22Rv1 (cell line): ENCODE data around the gene PPARG.

Experiments
- H3K27ac ChIP-seq: fragments of 450-650 bp; 2 replicates; pipeline ENCODE4 v1.5.1; 2017
- ZFX ChIP-seq: fragments of 450-650 bp; IDR thresholded peaks from 2 replicates; pipeline ENCODE4 v1.6.1; 2017; ENCODE audit warnings: antibody characterized with exemption, borderline replicate concordance
- TF ChIP-seq, protein P1 (sequence below): fragments of 450-650 bp; IDR thresholded peaks from 2 replicates; pipeline ENCODE4 v1.5.1; 2017; ENCODE audit warnings: mild to moderate bottlenecking

The PPARG gene

DNA sequence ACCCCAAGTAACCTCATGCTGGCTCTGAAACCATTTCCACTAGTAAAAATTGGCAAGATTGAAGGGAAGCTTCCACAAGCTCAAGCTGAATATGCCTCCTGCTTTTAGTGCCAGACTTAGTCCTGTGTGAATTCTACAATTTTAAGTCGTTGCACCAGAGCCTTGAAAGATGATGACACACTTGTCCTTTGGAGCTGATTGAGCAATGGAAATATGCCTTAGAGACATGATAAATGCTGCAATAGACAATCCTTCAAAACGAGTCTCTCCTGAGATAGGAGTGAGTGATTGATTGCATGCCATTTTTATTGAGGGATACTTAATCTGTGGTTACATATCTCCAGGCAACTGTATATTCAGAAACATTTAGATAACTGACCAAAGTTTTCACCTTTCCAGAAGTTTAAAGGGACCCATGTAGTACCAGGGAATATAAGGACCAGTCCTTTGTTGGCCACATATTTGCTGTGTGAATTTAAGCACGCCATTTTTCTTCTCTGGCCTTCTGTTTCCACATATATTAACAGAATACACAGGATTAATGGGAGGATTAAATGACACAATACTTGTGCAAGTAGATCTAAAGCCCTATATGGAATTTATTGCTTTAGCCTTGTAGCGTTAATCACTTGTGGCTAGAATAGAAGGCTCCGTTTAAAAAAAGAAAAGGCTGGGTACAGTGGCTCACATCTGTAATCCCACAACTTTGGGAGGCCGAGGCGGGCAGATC lies 65.1 kb downstream of the PPARG start:
- H3K27ac ChIP-seq, result no peak overlapping the region
- TF ChIP-seq, protein P1, sequence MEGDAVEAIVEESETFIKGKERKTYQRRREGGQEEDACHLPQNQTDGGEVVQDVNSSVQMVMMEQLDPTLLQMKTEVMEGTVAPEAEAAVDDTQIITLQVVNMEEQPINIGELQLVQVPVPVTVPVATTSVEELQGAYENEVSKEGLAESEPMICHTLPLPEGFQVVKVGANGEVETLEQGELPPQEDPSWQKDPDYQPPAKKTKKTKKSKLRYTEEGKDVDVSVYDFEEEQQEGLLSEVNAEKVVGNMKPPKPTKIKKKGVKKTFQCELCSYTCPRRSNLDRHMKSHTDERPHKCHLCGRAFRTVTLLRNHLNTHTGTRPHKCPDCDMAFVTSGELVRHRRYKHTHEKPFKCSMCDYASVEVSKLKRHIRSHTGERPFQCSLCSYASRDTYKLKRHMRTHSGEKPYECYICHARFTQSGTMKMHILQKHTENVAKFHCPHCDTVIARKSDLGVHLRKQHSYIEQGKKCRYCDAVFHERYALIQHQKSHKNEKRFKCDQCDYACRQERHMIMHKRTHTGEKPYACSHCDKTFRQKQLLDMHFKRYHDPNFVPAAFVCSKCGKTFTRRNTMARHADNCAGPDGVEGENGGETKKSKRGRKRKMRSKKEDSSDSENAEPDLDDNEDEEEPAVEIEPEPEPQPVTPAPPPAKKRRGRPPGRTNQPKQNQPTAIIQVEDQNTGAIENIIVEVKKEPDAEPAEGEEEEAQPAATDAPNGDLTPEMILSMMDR, result no peak
- TF ChIP-seq ZFX, result no peak

DNA sequence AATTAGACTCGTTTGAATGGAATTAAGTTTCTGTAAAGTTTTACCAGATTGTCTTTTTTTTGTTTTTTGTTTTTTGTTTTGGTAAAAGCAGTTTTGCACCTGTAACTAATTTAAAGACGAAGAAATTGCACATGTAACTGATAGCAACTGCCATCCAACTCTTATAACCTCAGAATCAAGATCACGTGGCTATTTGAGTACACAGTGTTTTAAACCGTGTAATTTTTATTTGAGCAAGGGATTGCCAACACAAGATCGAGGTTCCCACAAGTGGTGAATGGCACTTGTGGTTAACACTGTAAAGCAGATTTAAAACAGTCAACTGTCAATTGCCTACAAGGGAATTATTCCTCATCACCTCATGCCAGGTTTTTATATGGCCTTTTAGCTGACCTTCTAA lies 67.3 kb downstream of the PPARG start:
- TF ChIP-seq ZFX, result no peak

DNA sequence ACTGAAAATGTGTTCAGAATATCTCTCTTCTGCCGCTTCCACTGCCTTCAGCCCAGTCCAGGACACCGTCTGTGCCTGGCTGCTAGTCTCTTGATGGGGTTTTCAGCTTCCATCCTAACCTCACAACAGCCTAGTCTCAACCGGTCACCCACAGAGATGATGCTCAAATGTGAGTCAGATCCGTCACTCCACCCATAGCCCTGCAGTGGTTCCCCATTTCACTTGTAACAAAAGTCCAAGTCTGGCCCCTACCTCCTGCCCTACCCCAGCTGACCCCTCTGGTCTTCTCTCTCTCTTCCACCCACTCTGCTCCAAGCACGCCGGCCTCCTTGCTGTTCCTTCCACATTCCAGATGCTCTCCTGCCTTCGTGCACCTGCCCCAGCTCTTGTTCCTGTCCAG lies 68.1 kb downstream of the PPARG start:
- no peak overlapping the region for H3K27ac ChIP-seq

More for the DNA sequence above, 67.3 kb downstream of the PPARG start:
- no peak overlapping the region for H3K27ac ChIP-seq

DNA sequence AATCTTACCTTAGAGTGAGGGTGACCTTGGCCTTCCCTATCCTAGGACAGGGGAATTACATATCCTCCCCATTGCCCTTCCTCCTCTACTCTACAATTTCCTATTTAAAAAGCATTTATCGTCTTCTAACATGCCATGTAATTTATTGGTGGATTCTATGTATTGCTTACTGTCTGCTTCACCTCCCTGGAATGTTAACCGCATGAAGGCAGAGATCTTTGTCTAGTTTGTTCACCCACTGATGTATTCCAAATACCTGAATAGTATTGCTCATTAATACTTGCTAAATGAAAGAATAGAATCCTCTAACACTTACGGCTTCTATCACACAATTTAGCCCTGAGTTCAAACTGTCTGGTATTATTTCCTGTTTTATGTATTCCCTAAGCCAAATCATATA lies 68.6 kb downstream of the PPARG start:
- no peak overlapping the region for H3K27ac ChIP-seq
- TF ChIP-seq, protein P1, result no peak
- TF ChIP-seq ZFX, result no peak

More for the DNA sequence above, 68.1 kb downstream of the PPARG start:
- no peak for TF ChIP-seq ZFX
- TF ChIP-seq, protein P1, result no peak

DNA sequence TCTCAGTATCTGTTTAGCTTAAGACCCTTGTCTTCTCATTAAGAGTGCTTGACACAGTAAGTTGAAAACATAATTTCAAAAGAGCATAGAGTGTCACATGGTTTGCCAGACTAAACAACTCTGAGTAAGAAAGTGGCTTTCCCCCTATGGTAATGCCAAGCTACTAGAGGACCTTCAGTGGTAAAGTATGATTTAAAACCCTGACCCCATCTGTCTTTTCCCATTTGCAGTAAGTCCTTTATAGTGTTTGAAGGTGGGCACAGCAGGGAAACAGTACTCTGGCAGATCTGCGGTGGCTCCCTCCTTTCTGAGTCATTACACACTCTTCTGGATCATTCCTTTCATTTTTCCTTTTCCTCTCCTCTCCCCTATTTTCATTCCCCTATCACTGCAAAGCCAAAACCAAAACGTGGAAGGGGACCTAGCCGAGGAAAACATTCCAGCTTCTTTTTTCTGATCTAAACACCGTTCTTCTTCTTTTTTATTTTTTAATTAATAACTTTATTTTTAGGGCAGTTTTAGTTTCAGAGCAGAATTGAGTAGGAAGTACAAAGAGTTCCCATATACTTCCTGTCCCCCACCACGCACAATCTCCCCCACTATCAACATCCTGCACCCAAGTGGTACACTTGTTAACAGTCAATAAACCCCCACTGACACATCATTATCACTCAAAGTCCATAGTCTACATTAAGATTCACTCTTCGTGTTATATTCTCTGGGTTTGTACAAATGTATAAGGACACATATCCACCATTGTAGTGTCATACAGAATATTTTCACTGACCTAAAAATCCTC lies 74.7 kb downstream of the PPARG start:
- H3K27ac ChIP-seq, result no peak overlapping the region
- TF ChIP-seq, protein P1, result no peak
- TF ChIP-seq ZFX, result no peak

DNA sequence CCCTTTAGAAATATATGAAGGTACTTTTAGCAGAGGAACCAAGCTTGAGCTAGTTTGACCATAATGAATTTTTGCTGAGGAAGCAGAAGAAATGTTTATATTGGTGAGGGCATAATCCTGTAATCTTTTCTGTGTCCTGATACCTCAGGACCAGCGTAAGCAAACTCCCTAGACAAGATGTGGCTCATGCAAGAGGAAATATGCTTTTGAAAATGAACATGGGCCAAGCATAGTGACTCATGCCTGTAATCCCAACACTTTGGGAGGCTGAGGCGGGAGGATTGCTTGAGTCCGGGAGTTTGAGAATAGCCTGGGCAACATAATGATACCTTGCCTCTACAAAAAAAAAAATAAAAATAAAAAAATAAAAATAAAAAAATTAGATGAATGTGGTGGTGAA lies 78.5 kb downstream of the PPARG start:
- no peak overlapping the region for H3K27ac ChIP-seq
- no peak for TF ChIP-seq ZFX
- TF ChIP-seq, protein P1, result no peak

DNA sequence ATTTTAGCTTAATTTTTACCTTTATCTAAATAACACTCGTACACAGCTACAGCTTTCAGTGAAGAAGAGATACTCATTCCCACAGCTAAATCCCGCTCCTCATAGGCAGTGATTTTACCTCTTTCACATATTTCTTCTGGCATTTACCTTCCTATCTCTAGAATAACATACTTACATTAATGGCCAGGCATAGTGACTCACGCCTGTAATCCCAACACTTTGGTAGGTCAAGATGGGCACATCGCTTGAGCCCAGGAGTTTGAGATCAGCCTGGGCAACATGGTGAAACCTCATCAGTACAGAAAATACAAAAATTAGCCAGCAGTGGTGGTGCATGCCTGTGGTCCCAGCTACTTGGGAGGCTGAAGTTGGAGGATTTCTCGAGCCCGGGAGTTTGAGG lies 80.2 kb downstream of the PPARG start:
- TF ChIP-seq, protein P1, result no peak
- no peak for TF ChIP-seq ZFX
- no peak overlapping the region for H3K27ac ChIP-seq

DNA sequence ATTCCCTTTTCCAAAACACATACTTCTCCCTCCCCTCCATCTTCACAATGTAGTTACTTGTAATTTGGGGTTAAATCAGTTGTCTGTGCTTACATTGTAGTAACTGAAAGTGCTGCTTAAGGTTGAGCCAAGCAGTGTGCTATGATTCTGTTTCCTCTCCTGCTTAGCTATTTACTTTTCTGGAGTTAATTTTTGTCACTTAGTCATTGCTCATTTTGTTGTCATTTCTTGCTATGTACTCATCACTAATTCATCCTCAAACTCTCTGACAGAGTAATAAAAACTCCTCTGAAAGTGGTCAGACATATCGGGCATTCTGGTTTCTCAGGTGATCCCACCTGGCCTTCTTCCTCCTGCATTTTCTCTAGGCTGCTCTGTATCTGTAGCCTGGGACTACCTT lies 80.7 kb downstream of the PPARG start:
- no peak for TF ChIP-seq ZFX
- TF ChIP-seq, protein P1, result no peak
- no peak overlapping the region for H3K27ac ChIP-seq
